HEK293 (cell line): Measurements from ENCODE around the gene NUCB2.
"Not testable (repeated sequence)": the region's sequence is repeated elsewhere in the genome, so short reads cannot be mapped to it uniquely, and the experiment has no call there.

Source experiments
- CTCF ChIA-PET: fragments of 350-600 bp; formaldehyde crosslinking; extraction: SDS; loops from one replicate; lab custom pipeline; 2021; ENCODE audit warnings: antibody characterized with exemption; lab: Yijun Ruan, JAX
- POLR2A ChIA-PET: fragments of 300-600 bp; formaldehyde crosslinking; extraction: SDS; loops from one replicate; lab custom pipeline; 2020; ENCODE audit warnings: antibody characterized with exemption, inconsistent platforms; lab: Yijun Ruan, JAX
- H3K27ac ChIP-seq: fragments of 200-500 bp; sonication (Bioruptor generic); 2 replicates; pipeline ENCODE4 v1.5.1; 2014; ENCODE audit warnings: low read depth, low read length, control low read depth, inconsistent platforms; ENCODE audit errors: extremely low read depth
- H3K36me3 ChIP-seq, 2 experiments: fragments of 200-500 bp in 1 of 2; sonication (Bioruptor generic) in 1 of 2; 1 replicate in 1 of 2; 2 replicates in 1 of 2; pipeline ENCODE4 v1.5.1; 2014 to 2017; ENCODE audit warnings: inconsistent platforms in 2 of 2, low read length in 2 of 2; ENCODE audit not compliant: control insufficient read depth in 2 of 2, insufficient read depth in 1 of 2
- H3K4me1 ChIP-seq: fragments of 200-500 bp; sonication (Bioruptor generic); 2 replicates; pipeline ENCODE4 v1.5.1; 2014; ENCODE audit warnings: mild to moderate bottlenecking, low read length, inconsistent platforms; ENCODE audit not compliant: control insufficient read depth, insufficient read depth
- H3K4me3 ChIP-seq: 2 replicates; pipeline ENCODE4 v1.5.1; 2011; ENCODE audit warnings: low read depth, mild to moderate bottlenecking, control low read depth, low read length, moderate library complexity
- H3K9me3 ChIP-seq: fragments of 200-500 bp; sonication (Bioruptor generic); 2 replicates; pipeline ENCODE4 v1.5.1; 2014; ENCODE audit warnings: low read depth, low read length, inconsistent platforms; ENCODE audit not compliant: control insufficient read depth, insufficient read depth
- BCL11A ChIP-seq: fragments of 450-650 bp; formaldehyde crosslinking; IDR thresholded peaks from 2 replicates; pipeline ENCODE4 v1.5.1; 2016; ENCODE audit warnings: low read depth, missing biosample characterization, missing genetic modification characterization
- FEZF1 ChIP-seq: fragments of 450-650 bp; formaldehyde crosslinking; IDR thresholded peaks from 2 replicates; pipeline ENCODE4 v1.5.1; 2016; ENCODE audit warnings: missing biosample characterization, missing genetic modification characterization
- GFI1B ChIP-seq: fragments of 450-650 bp; formaldehyde crosslinking; IDR thresholded peaks from 2 replicates; pipeline ENCODE4 v1.5.1; 2016; ENCODE audit warnings: missing biosample characterization, missing genetic modification characterization
- GLIS2 ChIP-seq: fragments of 450-650 bp; formaldehyde crosslinking; IDR thresholded peaks from 2 replicates; pipeline ENCODE4 v1.5.1; 2016; ENCODE audit warnings: missing biosample characterization, missing genetic modification characterization
- TRIM28 ChIP-seq: IDR thresholded peaks from 2 replicates; pipeline ENCODE4 v1.6.1; 2011; ENCODE audit warnings: low read length, control low read depth, borderline replicate concordance
- ZBTB1 ChIP-seq: fragments of 450-650 bp; formaldehyde crosslinking; IDR thresholded peaks from 2 replicates; pipeline ENCODE4 v1.5.1; 2016; ENCODE audit warnings: missing biosample characterization, missing genetic modification characterization
- ZFHX2 ChIP-seq: fragments of 450-650 bp; formaldehyde crosslinking; conservative IDR thresholded peaks from 2 replicates; pipeline ENCODE4 v1.5.1; 2016; ENCODE audit warnings: missing biosample characterization, missing genetic modification characterization
- ZNF138 ChIP-seq: fragments of 450-650 bp; formaldehyde crosslinking; IDR thresholded peaks from 2 replicates; pipeline ENCODE4 v1.5.1; 2016; ENCODE audit warnings: missing biosample characterization, missing genetic modification characterization, borderline replicate concordance
- ZNF146 ChIP-seq: fragments of 450-650 bp; formaldehyde crosslinking; IDR thresholded peaks from 2 replicates; pipeline ENCODE4 v1.5.1; 2016; ENCODE audit warnings: missing biosample characterization, missing genetic modification characterization
- ZNF157 ChIP-seq: fragments of 450-650 bp; formaldehyde crosslinking; IDR thresholded peaks from 2 replicates; pipeline ENCODE4 v1.5.1; 2016; ENCODE audit warnings: missing biosample characterization, missing genetic modification characterization
- ZNF184 ChIP-seq: fragments of 450-650 bp; IDR thresholded peaks from 2 replicates; pipeline ENCODE4 v1.5.1; 2018; ENCODE audit warnings: missing biosample characterization, mild to moderate bottlenecking, missing genetic modification characterization
- ZNF48 ChIP-seq: fragments of 450-650 bp; formaldehyde crosslinking; IDR thresholded peaks from 2 replicates; pipeline ENCODE4 v1.5.1; 2016; ENCODE audit warnings: missing biosample characterization, missing genetic modification characterization
- ZNF514 ChIP-seq: fragments of 450-650 bp; formaldehyde crosslinking; IDR thresholded peaks from 2 replicates; pipeline ENCODE4 v1.5.1; 2016; ENCODE audit warnings: missing biosample characterization, missing genetic modification characterization
- ZNF530 ChIP-seq: fragments of 450-650 bp; formaldehyde crosslinking; IDR thresholded peaks from 2 replicates; pipeline ENCODE4 v1.5.1; 2016; ENCODE audit warnings: low read depth, missing biosample characterization, missing genetic modification characterization
- ZNF580 ChIP-seq: fragments of 450-650 bp; formaldehyde crosslinking; IDR thresholded peaks from 2 replicates; pipeline ENCODE4 v1.5.1; 2016; ENCODE audit warnings: missing biosample characterization, missing genetic modification characterization
- ZNF660 ChIP-seq: fragments of 450-650 bp; IDR thresholded peaks from 2 replicates; pipeline ENCODE4 v1.5.1; 2018; ENCODE audit warnings: missing biosample characterization, mild to moderate bottlenecking, missing genetic modification characterization
- TF ChIP-seq, protein P1 (sequence below): fragments of 450-650 bp; IDR thresholded peaks from 2 replicates; pipeline ENCODE4 v1.5.1; 2018; ENCODE audit warnings: missing biosample characterization, missing genetic modification characterization

Gene NUCB2

GRCh38 chr11:17230867-17231851 is 45.4 kb upstream of the NUCB2 start:
- Histone ChIP-seq H3K4me1 (no peaks in the 10 kb centered on the region), H3K9me3 (no peaks in the 10 kb centered on the region), H3K36me3 (no peaks in the 10 kb centered on the region), H3K4me3 (no peak overlapping the region), H3K27ac (no peak overlapping the region)
- TF ChIP-seq ZNF146 (tag by site-specific recombination) (peak; percentile 10; the same call in 1 of the 2 replicates), ZFHX2 (peak; percentile 33; the same call in 1 of the 2 replicates), ZBTB1 (no peak)
- POLR2A ChIA-PET: interaction anchor here (1.1 to 1.2 kb wide), 2 partner anchors 23 to 45 kb away, joined by 5 read pairs; partner anchors contain the start of genes NUCB2 and PIK3C2A
- CTCF ChIA-PET: interaction anchor here (0.7 to 2.5 kb wide), 21 partner anchors 8 to 297 kb away, joined by 3 to 25 read pairs (median 5); partner anchors contain the start of gene NUCB2

- Histone ChIP-seq H3K27ac (no peak overlapping the region), H3K4me3 (no peak overlapping the region), H3K4me1 (no peaks in the 10 kb centered on the region), H3K9me3 (no peaks in the 10 kb centered on the region), H3K36me3 (no peaks in the 10 kb centered on the region)
- TF ChIP-seq ZNF146 (tag by site-specific recombination) (no peak), GFI1B (tag by site-specific recombination) (no peak), FEZF1 (tag by site-specific recombination) (no peak), ZNF138 (tag by site-specific recombination) (no peak), ZNF48 (tag by site-specific recombination) (no peak), BCL11A (tag by site-specific recombination) (no peak), TRIM28 (no peak), ZNF184 (tag by site-specific recombination) (no peak), ZNF580 (tag by site-specific recombination) (no peak), ZNF660 (tag by site-specific recombination) (no peak), GLIS2 (tag by site-specific recombination) (no peak), ZNF157 (no peak)
- TF ChIP-seq, protein P1, sequence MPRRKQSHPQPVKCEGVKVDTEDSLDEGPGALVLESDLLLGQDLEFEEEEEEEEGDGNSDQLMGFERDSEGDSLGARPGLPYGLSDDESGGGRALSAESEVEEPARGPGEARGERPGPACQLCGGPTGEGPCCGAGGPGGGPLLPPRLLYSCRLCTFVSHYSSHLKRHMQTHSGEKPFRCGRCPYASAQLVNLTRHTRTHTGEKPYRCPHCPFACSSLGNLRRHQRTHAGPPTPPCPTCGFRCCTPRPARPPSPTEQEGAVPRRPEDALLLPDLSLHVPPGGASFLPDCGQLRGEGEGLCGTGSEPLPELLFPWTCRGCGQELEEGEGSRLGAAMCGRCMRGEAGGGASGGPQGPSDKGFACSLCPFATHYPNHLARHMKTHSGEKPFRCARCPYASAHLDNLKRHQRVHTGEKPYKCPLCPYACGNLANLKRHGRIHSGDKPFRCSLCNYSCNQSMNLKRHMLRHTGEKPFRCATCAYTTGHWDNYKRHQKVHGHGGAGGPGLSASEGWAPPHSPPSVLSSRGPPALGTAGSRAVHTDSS: no peak
- POLR2A ChIA-PET: no interaction called here
- CTCF ChIA-PET: interaction anchor here (0.8 to 1.9 kb wide), 5 partner anchors 17 to 295 kb away, joined by 3 to 5 read pairs (median 5); no protein-coding TSS in a partner anchor
Measured at GRCh38 chr11:17233101-17233500, 43.4 kb upstream of the NUCB2 start.

- no peaks in the 10 kb centered on the region for H3K4me1 ChIP-seq
- H3K4me3 ChIP-seq: no peak overlapping the region
- H3K27ac ChIP-seq: no peak overlapping the region
- H3K9me3 ChIP-seq: no peaks in the 10 kb centered on the region
- POLR2A ChIA-PET: no interaction called here
- no peaks in the 10 kb centered on the region for H3K36me3 ChIP-seq
- TF ChIP-seq ZNF514 (no peak), ZNF530 (tag by site-specific recombination) (no peak)
- CTCF ChIA-PET: interaction anchor here (0.6 to 4.9 kb wide), 3 partner anchors 9 to 63 kb away, joined by 3 to 24 read pairs (median 3); no protein-coding TSS in a partner anchor
Measured at GRCh38 chr11:17238377-17238776, 38.2 kb upstream of the NUCB2 start.

DNA sequence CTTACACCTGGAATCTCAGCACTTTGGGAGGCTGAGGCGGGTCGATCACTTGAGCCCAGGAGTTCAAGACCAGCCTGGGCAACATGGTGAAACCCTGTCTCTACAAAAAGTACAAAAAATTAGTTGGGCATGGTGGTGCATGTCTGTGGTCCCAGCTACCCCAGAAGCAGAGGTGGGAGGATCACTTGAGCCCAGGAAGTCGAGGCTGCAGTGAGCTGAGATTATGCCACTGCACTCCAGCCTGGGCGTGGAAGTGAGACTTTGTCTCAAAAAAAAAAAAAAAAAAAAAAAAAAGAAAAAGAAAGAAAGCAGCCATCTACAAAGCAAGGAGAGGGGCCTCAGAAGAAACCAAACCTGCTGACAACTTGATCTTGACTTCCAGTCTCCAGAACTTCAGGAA is 36.6 kb upstream of the NUCB2 start:
- H3K4me1 ChIP-seq, H3K4me3 ChIP-seq, H3K9me3 ChIP-seq, H3K27ac ChIP-seq, H3K36me3 ChIP-seq, POLR2A ChIA-PET: not testable (repeated sequence)
- CTCF ChIA-PET: interaction anchor here (4.9 kb wide), 1 partner anchor 10 kb away, joined by 24 read pairs; no protein-coding TSS in a partner anchor
